ACHN (cell line): Measurements from ENCODE around the gene RPS6KA3.
"Not testable (repeated sequence)": the region's sequence is repeated elsewhere in the genome, so short reads cannot be mapped to it uniquely, and the experiment has no call there.

Source experiments
- DNase-seq: peaks from one replicate; pipeline ENCODE4 v3.0.0-alpha.2; 2015
- in situ Hi-C: cut with HindIII; loops from 2 replicates; pipeline ENCODE4 v1.10.0; 2017; ENCODE audit warnings: low sequenced_read_pairs, low pct_ligation_motif_present, low pct_unique_long_range_greater_than_20kb

Gene RPS6KA3

GRCh38 chrX:20267931-20268701, 1.4 kb upstream of the RPS6KA3 start:
- no peak for DNase-seq
- in situ Hi-C loops = no loop called here

- in situ Hi-C loops = no loop called here
- no peak for DNase-seq
These were observed 860 bp upstream of the RPS6KA3 start for GRCh38 chrX:20267607-20267930.

GRCh38 chrX:20265726-20266681, 705 bp downstream of the RPS6KA3 start:
- in situ Hi-C loops = no loop called here
- peak; percentile 2 for DNase-seq

DNA sequence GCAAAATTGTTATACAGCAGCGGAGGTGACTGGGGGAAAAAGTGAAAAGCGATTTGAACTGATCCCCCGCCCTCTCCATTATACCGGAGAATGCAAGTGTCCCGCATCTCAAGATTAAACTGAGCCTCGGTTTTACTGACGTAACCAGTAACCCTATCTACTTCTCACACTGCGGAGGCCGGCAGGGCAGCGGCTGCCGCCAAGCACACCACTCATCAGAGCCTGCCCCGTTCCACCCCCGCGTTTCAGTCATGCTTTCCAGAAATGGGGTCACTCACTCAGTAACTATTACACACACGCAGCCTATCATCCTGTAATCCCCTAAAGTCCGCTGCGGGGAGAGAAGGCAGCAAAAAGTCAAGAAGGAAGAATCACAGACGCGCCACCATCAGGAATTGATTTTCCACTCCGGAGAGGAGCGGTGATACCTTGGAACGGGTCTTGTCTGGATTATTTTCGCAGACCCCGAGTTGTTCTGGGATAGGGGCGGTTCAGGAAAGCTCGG, 1.4 kb downstream of the RPS6KA3 start:
- in situ Hi-C loops = no loop called here
- DNase-seq = peak; percentile 55

- in situ Hi-C loops = no loop called here
These were observed 3.2 kb downstream of the RPS6KA3 start for GRCh38 chrX:20263474-20263873.

DNA sequence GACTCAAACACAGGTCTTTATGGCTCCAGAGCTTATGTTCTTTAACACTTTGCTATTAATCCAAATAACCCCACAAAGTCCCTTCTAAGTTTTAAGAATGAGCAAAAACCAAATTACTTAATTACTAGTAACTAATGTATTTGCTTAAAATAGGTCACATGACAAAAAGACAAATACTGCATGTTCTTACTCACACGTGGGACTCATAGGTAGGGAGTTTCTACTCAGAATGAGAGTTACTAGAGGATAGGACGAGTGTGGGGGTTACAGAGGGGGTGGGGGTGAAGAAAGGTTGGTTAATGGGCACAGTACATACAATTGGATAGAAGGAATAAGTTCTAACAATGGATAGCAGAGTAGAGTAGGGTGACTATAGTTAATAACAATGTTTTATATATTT, 5.8 kb downstream of the RPS6KA3 start:
- in situ Hi-C loops = no loop called here
- DNase-seq = no peak

More at GRCh38 chrX:20263474-20263873, 3.2 kb downstream of the RPS6KA3 start:
- DNase-seq = no peak

DNA sequence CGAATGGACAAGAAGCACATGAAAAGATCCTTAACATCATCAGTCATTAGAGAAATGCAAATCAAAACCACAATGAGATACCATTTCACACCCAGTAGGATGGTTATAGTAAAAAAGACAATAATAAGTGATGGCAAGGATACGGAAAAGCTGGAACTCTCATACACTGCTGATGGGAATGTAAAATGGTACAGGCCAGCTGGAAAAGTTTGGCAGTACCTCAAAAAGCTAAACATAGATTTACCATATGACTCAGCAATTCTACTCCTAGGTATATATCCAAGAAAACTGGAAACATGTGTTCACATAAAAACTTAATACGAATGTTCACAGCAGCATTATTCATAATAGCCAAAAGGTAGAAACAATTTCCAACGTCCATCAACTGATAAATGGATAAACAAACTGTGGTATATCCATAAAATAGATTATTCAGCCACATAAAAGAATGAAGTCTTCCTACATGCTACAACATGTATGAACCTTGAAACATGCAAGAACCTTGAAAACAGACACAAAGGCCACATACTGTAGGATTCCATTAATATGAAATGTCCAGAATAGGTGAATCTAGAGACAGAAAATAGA, 11.9 kb downstream of the RPS6KA3 start:
- in situ Hi-C loops = no loop called here
- DNase-seq = no peak

- in situ Hi-C loops = no loop called here
- no peak for DNase-seq
These were observed 13.5 kb downstream of the RPS6KA3 start for GRCh38 chrX:20253232-20253543.

- DNase-seq = peak; percentile 29
- in situ Hi-C loops = no loop called here
These were observed 14.1 kb downstream of the RPS6KA3 start for GRCh38 chrX:20252381-20253231.

- no peak for DNase-seq
- in situ Hi-C loops = no loop called here
These were observed 15.0 kb downstream of the RPS6KA3 start for GRCh38 chrX:20251691-20252090.

DNA sequence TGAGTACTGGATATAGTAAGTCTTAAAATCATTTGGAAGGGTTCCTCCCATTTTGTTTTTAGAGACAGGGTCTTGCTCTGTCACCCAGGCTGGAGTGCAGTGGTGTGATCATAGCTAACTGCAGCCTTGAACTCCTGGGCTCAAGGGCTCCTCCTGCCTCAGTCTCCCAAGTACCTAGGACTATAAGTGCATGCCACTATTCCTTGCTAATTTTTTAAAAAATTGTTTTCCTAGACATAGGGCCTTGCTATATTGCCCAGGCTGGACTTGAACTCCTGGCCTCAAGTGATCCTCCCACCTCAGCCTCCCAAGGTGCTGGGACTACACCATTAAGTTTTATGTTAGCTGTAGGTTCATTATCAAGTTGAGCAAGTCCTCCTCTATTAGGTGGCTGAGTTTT, 16.6 kb downstream of the RPS6KA3 start:
- in situ Hi-C loops, DNase-seq: not testable (repeated sequence)

DNA sequence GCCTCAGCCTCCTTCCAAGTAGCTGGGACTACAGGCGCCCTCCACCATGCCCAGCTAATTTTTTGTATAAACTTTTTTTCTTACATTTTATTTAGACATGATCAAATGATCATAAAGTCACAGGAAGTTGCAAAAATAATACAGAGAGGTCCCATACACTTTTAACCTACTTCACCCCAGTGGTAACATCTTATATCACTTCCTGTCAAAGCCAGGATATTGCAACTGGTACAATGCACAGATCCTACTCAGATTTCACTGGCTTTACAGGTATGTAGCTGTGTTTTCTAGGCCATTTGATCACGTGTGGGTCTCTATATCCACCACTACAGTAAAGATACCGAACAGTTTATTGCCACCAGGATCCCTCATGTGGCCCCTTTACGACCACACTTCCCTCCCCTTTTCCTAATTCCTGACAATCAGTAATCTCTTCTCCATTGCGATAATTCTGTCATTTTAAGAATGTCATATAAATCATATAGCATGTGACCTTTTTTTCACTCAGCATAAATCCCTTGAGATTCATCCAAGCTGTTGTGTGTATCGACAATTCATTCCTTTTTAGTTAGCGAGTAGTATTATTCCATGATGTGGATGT, 18.0 kb downstream of the RPS6KA3 start:
- no peak for DNase-seq
- in situ Hi-C loops = no loop called here

DNA sequence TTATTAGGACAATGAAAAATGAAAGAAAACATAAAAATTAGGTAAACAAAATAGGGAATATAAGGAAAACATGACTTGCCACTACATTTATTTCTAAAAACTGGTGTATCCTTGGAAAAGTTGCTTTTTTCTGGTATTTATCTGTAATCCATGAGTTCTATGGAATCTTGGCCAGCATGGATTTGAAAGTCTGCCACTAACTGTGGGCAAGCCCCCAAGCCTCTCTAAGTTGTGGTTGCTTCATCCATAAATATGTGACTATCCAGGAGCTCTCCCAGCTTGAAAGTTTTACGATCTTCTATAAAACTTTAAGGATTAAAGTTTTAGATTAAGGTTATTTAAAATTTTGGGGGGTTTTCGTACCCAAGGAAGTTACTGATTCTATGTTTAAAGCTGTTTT, 21.8 kb downstream of the RPS6KA3 start:
- DNase-seq = no peak
- in situ Hi-C loops = no loop called here

DNA sequence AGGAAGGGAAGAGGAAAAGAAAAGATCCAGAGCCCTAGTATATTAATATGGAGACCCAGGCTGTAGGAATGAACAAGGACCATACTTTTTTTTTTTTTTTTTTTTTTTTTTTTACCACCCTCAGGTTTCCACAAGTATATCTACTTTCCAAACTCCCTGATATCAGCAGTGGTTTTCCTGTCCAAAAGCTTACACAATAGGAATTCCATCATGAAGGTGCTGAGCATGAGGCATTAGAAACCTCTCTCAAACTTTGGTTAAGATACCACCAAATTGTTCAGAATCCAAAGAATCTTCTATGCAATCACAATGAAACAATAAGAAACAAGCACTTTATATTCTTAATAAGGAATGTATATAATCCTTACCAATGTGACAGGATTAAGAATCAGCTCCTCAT, 26.5 kb downstream of the RPS6KA3 start:
- in situ Hi-C loops = no loop called here
- DNase-seq = no peak

DNA sequence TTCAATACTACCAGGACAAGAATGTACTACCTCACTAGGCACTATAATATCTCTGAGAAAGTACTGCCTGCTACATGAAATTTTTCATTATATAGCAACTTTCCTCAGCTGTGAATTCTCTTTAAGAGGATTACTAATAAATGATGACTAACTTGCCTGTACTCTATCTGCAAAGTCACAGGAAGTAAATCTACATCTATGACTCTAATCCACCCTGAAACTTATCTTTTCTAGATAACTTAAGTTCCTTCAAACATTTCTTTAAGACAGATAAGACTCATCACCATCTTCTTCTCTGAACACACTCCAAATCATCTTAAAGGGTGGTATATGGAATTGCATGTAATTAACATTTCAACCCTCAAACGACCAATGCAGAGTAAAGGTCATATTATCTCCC, 28.8 kb downstream of the RPS6KA3 start:
- DNase-seq = no peak
- in situ Hi-C loops = no loop called here

DNA sequence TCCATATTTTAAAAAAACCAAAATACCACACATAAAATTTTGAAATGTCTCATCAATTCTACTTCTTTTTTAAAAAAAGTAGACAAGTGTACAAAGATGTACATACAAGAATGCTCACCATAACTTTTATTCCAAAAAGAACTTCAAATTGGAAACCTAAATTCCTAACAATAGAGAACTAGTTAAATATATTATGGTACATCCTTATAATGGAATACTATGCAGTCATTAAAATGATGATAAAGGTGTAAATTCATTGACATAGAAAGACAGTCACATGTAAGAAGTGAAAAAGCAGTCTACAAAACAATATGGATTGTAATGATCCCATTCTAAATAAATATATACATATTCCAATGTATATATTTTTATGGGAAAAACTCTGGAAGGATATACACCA, 31.0 kb downstream of the RPS6KA3 start:
- no peak for DNase-seq
- in situ Hi-C loops = no loop called here

DNA sequence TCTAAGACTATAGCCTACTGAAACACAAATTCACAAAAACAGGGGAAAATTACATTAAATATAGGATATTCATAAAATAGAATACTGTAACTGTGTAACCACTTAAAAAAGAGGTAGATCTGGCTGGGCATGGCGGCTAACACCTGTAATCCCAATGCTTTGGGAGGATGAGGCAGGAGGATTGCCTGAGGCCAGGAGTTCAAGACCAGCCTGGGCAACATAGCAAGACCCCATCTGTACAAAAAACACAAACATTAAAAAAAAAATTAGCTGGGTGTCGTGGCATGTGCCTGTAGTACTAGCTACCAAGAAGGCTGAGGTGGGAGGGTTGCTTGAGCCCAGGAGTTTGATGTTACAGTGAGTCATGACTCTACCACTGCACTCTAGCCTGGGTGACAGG, 33.4 kb downstream of the RPS6KA3 start:
- DNase-seq = no peak
- in situ Hi-C loops = no loop called here

DNA sequence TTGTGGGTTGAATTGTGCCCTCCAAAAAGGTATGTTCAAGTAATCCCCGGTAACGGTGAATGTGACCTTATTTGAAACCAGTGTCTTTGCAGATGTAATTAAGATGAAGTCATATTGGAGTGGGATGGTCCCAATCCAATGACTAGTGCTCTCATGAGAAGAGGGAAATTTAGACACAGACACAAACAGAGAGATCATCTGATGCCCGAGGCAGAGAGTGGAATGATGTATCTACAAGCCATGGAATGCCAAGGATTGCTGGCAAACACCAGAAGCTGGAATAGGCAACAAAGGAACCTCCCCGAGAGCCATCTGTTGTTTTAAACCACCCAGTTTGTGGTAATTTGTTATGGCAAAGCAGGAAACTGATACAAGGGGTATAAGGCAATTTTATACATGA, 35.1 kb downstream of the RPS6KA3 start:
- in situ Hi-C loops = no loop called here
- DNase-seq = no peak
